ENCODE measurements around the gene PRDX6.

DNA sequence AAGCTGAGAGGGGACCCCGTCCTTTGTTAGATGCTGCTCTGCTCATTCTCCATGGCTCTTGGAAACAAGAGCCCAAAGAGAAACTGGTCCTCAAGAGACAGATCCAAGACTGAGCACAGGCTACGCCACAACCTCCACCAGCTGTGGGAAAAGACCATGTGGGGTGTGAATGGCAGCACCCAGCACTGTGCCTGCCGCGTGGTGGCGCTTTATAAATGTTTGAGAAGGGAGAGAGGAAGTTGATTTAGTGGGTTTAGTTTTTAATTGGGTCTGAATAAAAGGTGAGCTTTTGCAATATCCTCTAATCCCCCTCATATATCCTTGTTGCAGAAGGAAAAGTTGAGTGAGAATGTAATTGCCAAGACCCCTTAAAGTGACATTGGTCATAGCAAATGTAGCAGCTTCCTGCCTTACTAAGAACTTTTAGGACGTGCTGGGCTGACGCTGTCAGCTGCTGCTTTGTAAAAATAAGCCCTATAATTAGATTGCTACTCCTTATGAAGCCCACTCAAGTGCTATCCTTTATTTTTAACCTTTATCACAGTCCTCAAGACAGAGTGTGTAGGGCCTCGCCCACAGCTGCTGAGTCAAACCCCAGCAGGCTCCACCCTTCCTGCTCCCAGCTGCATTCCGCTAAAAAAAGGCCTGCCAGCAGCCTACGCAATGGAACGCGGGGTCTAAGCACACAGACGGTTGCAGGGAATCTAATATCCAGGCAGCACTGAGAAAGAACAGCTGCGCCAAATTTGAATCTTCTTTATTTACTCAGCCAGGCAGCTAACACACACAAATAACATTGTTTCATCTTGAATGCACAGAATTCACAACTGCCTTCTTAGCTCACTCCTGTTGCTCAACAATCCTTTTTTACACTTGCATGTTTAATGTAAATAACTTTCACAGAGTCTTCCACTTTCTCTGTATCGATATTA is 47.4 kb upstream of the PRDX6 start:
- TF ChIP-seq, protein P1, sequence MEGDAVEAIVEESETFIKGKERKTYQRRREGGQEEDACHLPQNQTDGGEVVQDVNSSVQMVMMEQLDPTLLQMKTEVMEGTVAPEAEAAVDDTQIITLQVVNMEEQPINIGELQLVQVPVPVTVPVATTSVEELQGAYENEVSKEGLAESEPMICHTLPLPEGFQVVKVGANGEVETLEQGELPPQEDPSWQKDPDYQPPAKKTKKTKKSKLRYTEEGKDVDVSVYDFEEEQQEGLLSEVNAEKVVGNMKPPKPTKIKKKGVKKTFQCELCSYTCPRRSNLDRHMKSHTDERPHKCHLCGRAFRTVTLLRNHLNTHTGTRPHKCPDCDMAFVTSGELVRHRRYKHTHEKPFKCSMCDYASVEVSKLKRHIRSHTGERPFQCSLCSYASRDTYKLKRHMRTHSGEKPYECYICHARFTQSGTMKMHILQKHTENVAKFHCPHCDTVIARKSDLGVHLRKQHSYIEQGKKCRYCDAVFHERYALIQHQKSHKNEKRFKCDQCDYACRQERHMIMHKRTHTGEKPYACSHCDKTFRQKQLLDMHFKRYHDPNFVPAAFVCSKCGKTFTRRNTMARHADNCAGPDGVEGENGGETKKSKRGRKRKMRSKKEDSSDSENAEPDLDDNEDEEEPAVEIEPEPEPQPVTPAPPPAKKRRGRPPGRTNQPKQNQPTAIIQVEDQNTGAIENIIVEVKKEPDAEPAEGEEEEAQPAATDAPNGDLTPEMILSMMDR (IDR thresholded peaks at IDR 0.05; ENCODE audit: low read length) = peak; percentile 98
- TF ChIP-seq EZH2phosphoT487 (IDR thresholded peaks at IDR 0.05; ENCODE audit: low read length) = no peak
- no peak for TF ChIP-seq EZH2 (optimal IDR thresholded peaks at IDR 0.05; ENCODE audit: low read depth, low read length)
